WTC11 (cell line): ENCODE measurements around the gene ETV6. TPM values are rescaled to one million over a fixed set of nuclear protein-coding genes. Genes with fewer than 3 reads are reported as not detected.
A peak's percentile ranks its signal among the peaks of the same experiment; 100 is the strongest.

Experiments
- ATAC-seq: fragments of 200-7000 bp; cut with Tn5 transposase; 2 replicates; pipeline ENCODE4 v1.10.0; 2021; ENCODE audit warnings: mild to moderate bottlenecking, moderate library complexity
- CTCF ChIA-PET: fragments of 300-600 bp; sonication (Branson Sonifier 250); formaldehyde crosslinking; loops from one replicate; lab custom pipeline; 2021; ENCODE audit warnings: antibody characterized with exemption; lab: Charles Lee
- POLR2A ChIA-PET: fragments of 350-600 bp; sonication (Branson Sonifier 250); formaldehyde crosslinking; loops from one replicate; lab custom pipeline; 2021; ENCODE audit warnings: antibody characterized with exemption; lab: Charles Lee
- DNase-seq: peaks from one replicate; pipeline ENCODE4 v3.0.0; 2021; ENCODE audit warnings: low spot score
- H3K27ac Mint-ChIP-seq: 2 replicates; pipeline ENCODE4 v1.8.0; 2021; ENCODE audit warnings: mixed read lengths
- H3K27me3 Mint-ChIP-seq: 2 replicates; pipeline ENCODE4 v1.8.0; 2021; ENCODE audit warnings: low read depth, mild to moderate bottlenecking, moderate library complexity, mixed read lengths
- H3K36me3 Mint-ChIP-seq: 2 replicates; pipeline ENCODE4 v1.8.0; 2021; ENCODE audit warnings: mixed read lengths
- H3K4me1 Mint-ChIP-seq: 2 replicates; pipeline ENCODE4 v1.8.0; 2022; ENCODE audit warnings: mixed read lengths
- H3K4me3 Mint-ChIP-seq: 2 replicates; pipeline ENCODE4 v1.8.0; 2021; ENCODE audit warnings: mild to moderate bottlenecking, moderate library complexity, mixed read lengths
- H3K9me3 Mint-ChIP-seq: 2 replicates; pipeline ENCODE4 v1.8.0; 2021; ENCODE audit warnings: mixed read lengths
- AFF4 ChIP-seq: sonication (generic); formaldehyde crosslinking; IDR thresholded peaks from 2 replicates; pipeline ENCODE4 v1.8.1; 2023; ENCODE audit warnings: mild to moderate bottlenecking, missing genetic modification reagents, borderline replicate concordance
- CBFB ChIP-seq: sonication (generic); formaldehyde crosslinking; IDR thresholded peaks from 2 replicates; pipeline ENCODE4 v1.8.1; 2022; ENCODE audit warnings: mild to moderate bottlenecking, low read depth, missing genetic modification reagents
- E2F4 ChIP-seq: sonication (generic); formaldehyde crosslinking; IDR thresholded peaks from 2 replicates; pipeline ENCODE4 v1.8.1; 2022; ENCODE audit warnings: low read depth, mild to moderate bottlenecking, moderate library complexity, missing genetic modification reagents, borderline replicate concordance
- E2F5 ChIP-seq: sonication (generic); formaldehyde crosslinking; IDR thresholded peaks from 2 replicates; pipeline ENCODE4 v1.8.1; 2022; ENCODE audit warnings: mild to moderate bottlenecking, moderate library complexity, missing genetic modification reagents
- EMX1 ChIP-seq: fragments of 250-450 bp; sonication (Bioruptor Pico); IDR thresholded peaks from 2 replicates; pipeline ENCODE4 v1.8.0; 2021; ENCODE audit warnings: mild to moderate bottlenecking
- GTF2I ChIP-seq: fragments of 250-450 bp; sonication (Bioruptor Pico); conservative IDR thresholded peaks from 2 replicates; pipeline ENCODE4 v1.4.0; 2021; ENCODE audit warnings: mild to moderate bottlenecking
- HMGA2 ChIP-seq: fragments of 250-450 bp; sonication (Bioruptor Pico); IDR thresholded peaks from 2 replicates; pipeline ENCODE4 v1.4.0; 2021; ENCODE audit warnings: mild to moderate bottlenecking, moderate library complexity
- TCF7 ChIP-seq: sonication (generic); formaldehyde crosslinking; IDR thresholded peaks from 2 replicates; pipeline ENCODE4 v1.8.0; 2022; ENCODE audit warnings: mild to moderate bottlenecking, low read depth, missing genetic modification reagents, moderate library complexity
- ZNF121 ChIP-seq: sonication (generic); formaldehyde crosslinking; IDR thresholded peaks from 2 replicates; pipeline ENCODE4 v1.8.0; 2023; ENCODE audit warnings: missing genetic modification reagents
- ZNF219 ChIP-seq: sonication (generic); formaldehyde crosslinking; IDR thresholded peaks from 2 replicates; pipeline ENCODE4 v1.8.0; 2023; ENCODE audit warnings: missing genetic modification reagents, mild to moderate bottlenecking, borderline replicate concordance
- ZNF512 ChIP-seq: sonication (generic); formaldehyde crosslinking; IDR thresholded peaks from 2 replicates; pipeline ENCODE4 v1.8.1; 2022; ENCODE audit warnings: missing genetic modification reagents, borderline replicate concordance
- ZSCAN18 ChIP-seq: fragments of 250-450 bp; sonication (Bioruptor Pico); IDR thresholded peaks from 2 replicates; pipeline ENCODE4 v2.1.2; 2022; ENCODE audit warnings: mild to moderate bottlenecking, moderate library complexity
- total RNA-seq: library from RNA; stranded (reverse); gene quantifications from 3 replicates; pipeline ENCODE4 v1.2.3, GENCODE V29; 2021

ETV6 gene
- total RNA-seq, 1 experiment from 2014 or later = 23.5 TPM

- TF ChIP-seq HMGA2 (no peak), TCF7 (CRISPR knock-in tag) (no peak)
- TF ChIP-seq, all 79 proteins: peak for 0
Observed at GRCh38 chr12:11725686-11726085, 76.2 kb downstream of the ETV6 start (continued).

GRCh38 chr12:11726659-11727058, 77.2 kb downstream of the ETV6 start:
- no peaks in the 10 kb centered on the region; the same call in 1 of the 2 replicates for H3K36me3 Mint-ChIP-seq
- CTCF ChIA-PET = interaction anchor here (0.9 to 1.2 kb wide), 2 partner anchors 7 to 307 kb away, joined by 4 to 7 read pairs; no protein-coding TSS in a partner anchor

GRCh38 chr12:11727133-11727664, 77.7 kb downstream of the ETV6 start:
- ChIA-PET POLR2A (interaction anchor here (0.6 kb wide), 1 partner anchor 970 kb away, joined by 7 read pairs; no protein-coding TSS in a partner anchor), CTCF (interaction anchor here (1.2 to 1.3 kb wide), 2 partner anchors 172 to 291 kb away, joined by 3 read pairs; no protein-coding TSS in a partner anchor)
- Mint-ChIP-seq H3K27me3 (no peaks in the 10 kb centered on the region), H3K27ac (peak overlapping the region; percentile 75; the same call in 1 of the 2 replicates), H3K4me3 (no peak overlapping the region), H3K36me3 (no peaks in the 10 kb centered on the region; the same call in 1 of the 2 replicates), H3K4me1 (peaks cover 65% of the 10 kb centered on the region), H3K9me3 (no peaks in the 10 kb centered on the region)
- DNase-seq (no peak), ATAC-seq (no peak)
- no peak for TF ChIP-seq AFF4 (CRISPR knock-in tag)
- no peak for TF ChIP-seq GTF2I (CRISPR knock-in tag)
- TF ChIP-seq ZNF219 = no peak
- TF ChIP-seq CBFB = no peak
- no peak for TF ChIP-seq E2F4 (CRISPR knock-in tag)
- TF ChIP-seq EMX1 (CRISPR knock-in tag) = no peak

More at GRCh38 chr12:11726659-11727058, 77.2 kb downstream of the ETV6 start:
- TF ChIP-seq ZNF121 (CRISPR knock-in tag) = no peak
- TF ChIP-seq ZNF512 (CRISPR knock-in tag) = no peak
- no peak for TF ChIP-seq ZSCAN18 (CRISPR knock-in tag)
- no peak for TF ChIP-seq E2F5 (CRISPR knock-in tag)
- ATAC-seq (no peak), DNase-seq (no peak)
- peaks cover 68% of the 10 kb centered on the region for H3K4me1 Mint-ChIP-seq
- H3K27me3 Mint-ChIP-seq = no peaks in the 10 kb centered on the region
- POLR2A ChIA-PET = no interaction called here
- 0 out of 2 replicates have a peak overlapping the region, but pooled peaks have one; percentile 75 for H3K27ac Mint-ChIP-seq
- H3K9me3 Mint-ChIP-seq = no peaks in the 10 kb centered on the region
- H3K4me3 Mint-ChIP-seq = no peak overlapping the region
